ENCODE data around the gene FLII.

FLII gene

DNA sequence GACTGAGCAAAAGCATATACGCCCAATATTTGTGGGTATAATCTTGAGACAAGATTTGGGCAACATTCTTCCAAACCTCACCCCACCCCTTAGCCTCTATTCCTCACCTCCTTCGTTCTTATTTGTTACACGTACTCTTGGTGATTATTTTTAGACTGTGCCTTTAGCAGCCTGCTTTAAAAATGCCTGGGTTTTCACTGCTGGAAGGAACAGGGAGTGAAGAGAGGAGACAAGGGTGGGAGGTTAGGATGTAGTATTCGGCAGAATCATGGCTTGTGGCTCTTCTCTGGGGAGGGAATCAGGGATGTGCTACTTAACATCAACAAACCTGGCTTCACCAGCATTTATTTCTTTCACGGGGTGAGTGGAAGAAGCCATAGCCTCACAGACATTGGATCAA, 63.3 kb downstream of the FLII start:
- DNase-seq (ENCODE audit: low spot score) = no peak
- TF ChIP-seq, protein P1, sequence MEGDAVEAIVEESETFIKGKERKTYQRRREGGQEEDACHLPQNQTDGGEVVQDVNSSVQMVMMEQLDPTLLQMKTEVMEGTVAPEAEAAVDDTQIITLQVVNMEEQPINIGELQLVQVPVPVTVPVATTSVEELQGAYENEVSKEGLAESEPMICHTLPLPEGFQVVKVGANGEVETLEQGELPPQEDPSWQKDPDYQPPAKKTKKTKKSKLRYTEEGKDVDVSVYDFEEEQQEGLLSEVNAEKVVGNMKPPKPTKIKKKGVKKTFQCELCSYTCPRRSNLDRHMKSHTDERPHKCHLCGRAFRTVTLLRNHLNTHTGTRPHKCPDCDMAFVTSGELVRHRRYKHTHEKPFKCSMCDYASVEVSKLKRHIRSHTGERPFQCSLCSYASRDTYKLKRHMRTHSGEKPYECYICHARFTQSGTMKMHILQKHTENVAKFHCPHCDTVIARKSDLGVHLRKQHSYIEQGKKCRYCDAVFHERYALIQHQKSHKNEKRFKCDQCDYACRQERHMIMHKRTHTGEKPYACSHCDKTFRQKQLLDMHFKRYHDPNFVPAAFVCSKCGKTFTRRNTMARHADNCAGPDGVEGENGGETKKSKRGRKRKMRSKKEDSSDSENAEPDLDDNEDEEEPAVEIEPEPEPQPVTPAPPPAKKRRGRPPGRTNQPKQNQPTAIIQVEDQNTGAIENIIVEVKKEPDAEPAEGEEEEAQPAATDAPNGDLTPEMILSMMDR (IDR thresholded peaks at IDR 0.05; ENCODE audit: extremely low read depth, insufficient read depth, missing control alignments) = no peak
- in situ Hi-C loops (cut with MboI; ENCODE audit: low pct_unique_long_range_greater_than_20kb, low sequenced_read_pairs, unreplicated experiment) = no loop called here
